ENCODE measurements around the gene CRLF1. TPM values are rescaled to one million over a fixed set of nuclear protein-coding genes. Genes with fewer than 3 reads are reported as not detected.

The CRLF1 gene
- total RNA-seq, 2 experiments from 2014 or later = 1.3 TPM; not detected in 1

DNA sequence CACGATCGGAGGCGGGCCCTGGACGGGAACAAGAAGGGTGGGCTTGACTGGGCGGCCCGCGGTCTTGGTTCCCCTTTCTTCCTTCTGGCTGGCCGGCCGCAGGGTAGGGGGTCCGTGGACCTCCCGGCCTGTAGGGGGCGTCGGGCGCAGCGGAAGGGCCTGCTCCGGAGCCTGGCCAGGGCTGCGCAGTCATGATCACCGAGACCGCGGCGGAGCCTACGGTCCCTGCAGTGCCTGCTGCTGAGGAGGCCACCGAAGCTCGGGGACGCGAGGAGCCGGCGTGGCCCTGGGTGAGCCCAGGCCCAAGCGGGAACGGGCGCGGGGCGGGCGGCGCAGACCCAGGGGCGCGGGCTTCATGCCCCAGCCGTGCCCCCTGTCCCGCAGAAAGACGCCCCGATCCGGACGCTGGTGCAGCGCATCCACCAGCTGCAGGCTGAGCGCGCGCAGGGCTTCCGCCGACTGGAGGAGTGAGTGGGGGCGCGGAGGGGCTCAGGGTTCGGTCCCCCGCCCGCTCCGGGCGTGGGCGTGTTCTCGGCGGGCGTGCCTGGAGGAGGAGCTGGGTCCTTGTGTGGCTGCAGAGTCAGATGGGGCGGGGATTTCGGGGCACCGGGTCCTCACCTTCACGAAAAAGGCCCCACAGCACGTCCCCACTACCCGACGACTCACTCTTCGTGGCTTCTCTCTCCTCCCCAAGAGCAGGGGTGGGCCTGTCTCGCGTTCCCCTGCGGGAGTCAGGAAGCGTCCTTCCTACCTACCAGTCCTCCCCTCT lies 17.8 kb downstream of the CRLF1 start, which contains the start of gene REX1BD:
Gene REX1BD, plus strand, starts transcription at position 188 of the 769 bp plus-strand sequence. Its CDS starts 4 bp downstream, at position 192.
- no TSS peak for BruUV-seq (replicated peaks)
- POLR2A ChIA-PET = interaction anchor here (1.0 to 4.9 kb wide), 6 partner anchors 17 to 94 kb away, joined by 3 to 23 read pairs (median 8); partner anchors contain the start of genes FKBP8, KXD1 and UBA52
- H3K9me2 ChIP-seq (ENCODE audit: insufficient read depth, low read length) = no peaks in the 10 kb centered on the region
- peaks cover 51% of the 10 kb centered on the region for H3K4me1 ChIP-seq (ENCODE audit: insufficient read depth, low read length, poor library complexity, severe bottlenecking)
- CTCF ChIA-PET (ENCODE audit: unreplicated experiment) = interaction anchor here (0.6 to 1.1 kb wide), 4 partner anchors 51 to 201 kb away, joined by 3 to 12 read pairs (median 4); no protein-coding TSS in a partner anchor
- peak; percentile 94 for DNase-seq (ENCODE audit: low spot score)
- peak within 1 kb of the TSS; percentile 70 for H3K27ac ChIP-seq (ENCODE audit: low read depth, low read length, poor library complexity, severe bottlenecking)
- peak within 1 kb of the TSS; percentile 80; the same call in 1 of the 2 replicates for H2AFZ ChIP-seq (ENCODE audit: low read length)
- intact Hi-C loops (cut with micrococcal nuclease; ENCODE audit: unreplicated experiment) = loop anchor here (1.0 to 5.0 kb wide), 6 partner anchors 46 to 244 kb away; partner anchors contain the start of genes ELL, FKBP8, KLHL26 and UPF1
- TF ChIP-seq, protein P1, sequence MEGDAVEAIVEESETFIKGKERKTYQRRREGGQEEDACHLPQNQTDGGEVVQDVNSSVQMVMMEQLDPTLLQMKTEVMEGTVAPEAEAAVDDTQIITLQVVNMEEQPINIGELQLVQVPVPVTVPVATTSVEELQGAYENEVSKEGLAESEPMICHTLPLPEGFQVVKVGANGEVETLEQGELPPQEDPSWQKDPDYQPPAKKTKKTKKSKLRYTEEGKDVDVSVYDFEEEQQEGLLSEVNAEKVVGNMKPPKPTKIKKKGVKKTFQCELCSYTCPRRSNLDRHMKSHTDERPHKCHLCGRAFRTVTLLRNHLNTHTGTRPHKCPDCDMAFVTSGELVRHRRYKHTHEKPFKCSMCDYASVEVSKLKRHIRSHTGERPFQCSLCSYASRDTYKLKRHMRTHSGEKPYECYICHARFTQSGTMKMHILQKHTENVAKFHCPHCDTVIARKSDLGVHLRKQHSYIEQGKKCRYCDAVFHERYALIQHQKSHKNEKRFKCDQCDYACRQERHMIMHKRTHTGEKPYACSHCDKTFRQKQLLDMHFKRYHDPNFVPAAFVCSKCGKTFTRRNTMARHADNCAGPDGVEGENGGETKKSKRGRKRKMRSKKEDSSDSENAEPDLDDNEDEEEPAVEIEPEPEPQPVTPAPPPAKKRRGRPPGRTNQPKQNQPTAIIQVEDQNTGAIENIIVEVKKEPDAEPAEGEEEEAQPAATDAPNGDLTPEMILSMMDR (conservative IDR thresholded peaks at IDR 0.05; ENCODE audit: low read length) = peak; percentile 92
- TF ChIP-seq EZH2phosphoT487 (IDR thresholded peaks at IDR 0.05; ENCODE audit: borderline replicate concordance, low read depth, low read length) = no peak
- H3K79me2 ChIP-seq (ENCODE audit: insufficient read depth, low read depth, low read length) = peaks cover 10% of the 10 kb centered on the region
- H3K36me3 ChIP-seq (ENCODE audit: insufficient read depth, low read length) = peaks cover 17% of the 10 kb centered on the region; the same call in 1 of the 2 replicates
- H3K4me3 ChIP-seq (ENCODE audit: low read depth, low read length, poor library complexity, severe bottlenecking) = peak within 1 kb of the TSS; percentile 68
- no peaks in the 10 kb centered on the region for H4K20me1 ChIP-seq (ENCODE audit: insufficient read depth, low read length)
- peak within 1 kb of the TSS; percentile 68 for H3K4me2 ChIP-seq (ENCODE audit: low read length)
- no peaks in the 10 kb centered on the region for H3K9me3 ChIP-seq (ENCODE audit: low read length)

DNA sequence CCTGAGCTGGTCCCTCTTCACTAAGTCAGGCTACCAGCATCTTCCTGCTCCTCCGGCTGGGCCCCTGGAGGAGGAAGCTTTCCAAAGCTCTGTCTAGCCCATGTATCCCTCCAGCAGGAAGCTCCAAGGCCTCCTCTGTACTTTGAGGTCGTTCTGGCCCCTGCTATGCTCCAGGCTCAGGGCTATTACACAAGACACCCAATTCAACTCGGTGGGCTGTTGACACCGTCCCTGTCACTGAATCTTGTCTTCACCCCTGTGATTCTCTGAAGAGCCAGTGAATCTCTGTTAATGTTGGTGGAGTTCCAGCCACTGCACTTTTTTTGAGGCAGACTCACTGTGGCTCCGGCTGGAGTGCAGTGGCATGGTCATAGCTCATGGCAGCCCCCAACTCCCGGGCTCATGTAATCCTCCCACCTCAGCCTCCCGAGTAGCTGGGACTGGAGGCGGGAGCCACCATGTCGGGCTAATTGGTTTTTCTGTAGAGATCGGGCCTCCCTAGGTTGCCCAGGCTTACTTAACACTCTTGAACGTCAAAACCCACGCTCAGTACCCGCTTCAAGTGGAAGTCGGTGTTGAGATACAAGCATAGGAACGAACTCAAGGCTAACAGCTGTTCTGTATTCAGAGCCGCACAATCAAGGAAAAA lies 18.5 kb downstream of the CRLF1 start:
- H3K27ac ChIP-seq (ENCODE audit: low read depth, low read length, poor library complexity, severe bottlenecking) = peak overlapping the region; percentile 70
- H3K4me1 ChIP-seq (ENCODE audit: insufficient read depth, low read length, poor library complexity, severe bottlenecking) = peaks cover 44% of the 10 kb centered on the region
- CTCF ChIA-PET (ENCODE audit: unreplicated experiment) = interaction anchor here (0.5 to 1.1 kb wide), 3 partner anchors 66 to 164 kb away, joined by 4 to 12 read pairs (median 8); no protein-coding TSS in a partner anchor
- no peak for TF ChIP-seq EZH2phosphoT487 (IDR thresholded peaks at IDR 0.05; ENCODE audit: borderline replicate concordance, low read depth, low read length)
- TF ChIP-seq, protein P1 (conservative IDR thresholded peaks at IDR 0.05; ENCODE audit: low read length) = no peak
- intact Hi-C loops (cut with micrococcal nuclease; ENCODE audit: unreplicated experiment) = loop anchor here (2.0 to 5.0 kb wide), 5 partner anchors 45 to 244 kb away; partner anchors contain the start of genes FKBP8, KLHL26 and UPF1
- peak overlapping the region; percentile 68 for H3K4me3 ChIP-seq (ENCODE audit: low read depth, low read length, poor library complexity, severe bottlenecking)
- POLR2A ChIA-PET = interaction anchor here (0.5 to 4.9 kb wide), 5 partner anchors 16 to 122 kb away, joined by 3 to 23 read pairs (median 10); partner anchors contain the start of genes KXD1 and UBA52
- no peaks in the 10 kb centered on the region for H3K9me2 ChIP-seq (ENCODE audit: insufficient read depth, low read length)
- BruUV-seq (replicated peaks) = TSS peak; percentile 86
- H3K36me3 ChIP-seq (ENCODE audit: insufficient read depth, low read length) = peaks cover 17% of the 10 kb centered on the region; the same call in 1 of the 2 replicates
- H3K79me2 ChIP-seq (ENCODE audit: insufficient read depth, low read depth, low read length) = peaks cover 10% of the 10 kb centered on the region
- no peaks in the 10 kb centered on the region for H4K20me1 ChIP-seq (ENCODE audit: insufficient read depth, low read length)
- DNase-seq (ENCODE audit: low spot score) = no peak
- peak overlapping the region; percentile 68 for H3K4me2 ChIP-seq (ENCODE audit: low read length)
- no peaks in the 10 kb centered on the region for H3K9me3 ChIP-seq (ENCODE audit: low read length)
- peak overlapping the region; percentile 80; the same call in 1 of the 2 replicates for H2AFZ ChIP-seq (ENCODE audit: low read length)
